ENCODE results near the gene FLCN. TPM values are rescaled to one million over a fixed set of nuclear protein-coding genes. Genes with fewer than 3 reads are reported as not detected.
"Not testable (repeated sequence)": the region's sequence is repeated elsewhere in the genome, so short reads cannot be mapped to it uniquely, and the experiment has no call there.

Gene FLCN
- total RNA-seq, 2 experiments from 2014 or later, result 15.4 to 17.2 TPM

DNA sequence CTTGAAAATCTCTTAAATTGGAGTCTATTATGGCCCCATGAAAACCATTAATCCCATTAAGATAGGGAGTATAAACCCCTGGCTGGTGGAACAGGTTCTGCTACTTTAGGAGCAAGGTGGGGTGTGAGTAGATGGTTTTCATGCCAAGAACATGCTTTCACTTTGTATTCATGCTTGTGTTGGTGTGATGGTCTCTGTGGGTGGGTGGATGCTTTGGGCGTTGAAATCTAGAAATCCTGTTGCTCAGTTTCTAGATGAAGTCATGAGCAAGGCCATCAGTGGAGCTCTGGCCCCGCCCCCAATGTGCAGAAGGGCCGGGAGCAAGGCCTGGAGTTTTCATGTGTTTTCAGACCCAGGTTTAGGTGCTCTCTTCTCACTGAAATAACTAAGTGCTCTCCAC, 50.9 kb downstream of the FLCN start:
- Mint-ChIP-seq H3K4me3 (no peak overlapping the region), H3K9me3 (no peaks in the 10 kb centered on the region), H3K36me3 (ENCODE audit: low read depth) (peaks cover 18% of the 10 kb centered on the region), H3K27me3 (no peaks in the 10 kb centered on the region), H3K4me1 (ENCODE audit: low read depth) (peaks cover 54% of the 10 kb centered on the region), H3K27ac (peak overlapping the region; percentile 58)
- CTCF ChIA-PET, result interaction anchor here (1.0 to 1.4 kb wide), 2 partner anchors 12 to 50 kb away, joined by 3 read pairs; no protein-coding TSS in a partner anchor
- DNase-seq (peak; percentile 82), ATAC-seq (peak; percentile 84)
- intact Hi-C loops (cut with micrococcal nuclease), result no loop called here
- TF ChIP-seq, protein P1, sequence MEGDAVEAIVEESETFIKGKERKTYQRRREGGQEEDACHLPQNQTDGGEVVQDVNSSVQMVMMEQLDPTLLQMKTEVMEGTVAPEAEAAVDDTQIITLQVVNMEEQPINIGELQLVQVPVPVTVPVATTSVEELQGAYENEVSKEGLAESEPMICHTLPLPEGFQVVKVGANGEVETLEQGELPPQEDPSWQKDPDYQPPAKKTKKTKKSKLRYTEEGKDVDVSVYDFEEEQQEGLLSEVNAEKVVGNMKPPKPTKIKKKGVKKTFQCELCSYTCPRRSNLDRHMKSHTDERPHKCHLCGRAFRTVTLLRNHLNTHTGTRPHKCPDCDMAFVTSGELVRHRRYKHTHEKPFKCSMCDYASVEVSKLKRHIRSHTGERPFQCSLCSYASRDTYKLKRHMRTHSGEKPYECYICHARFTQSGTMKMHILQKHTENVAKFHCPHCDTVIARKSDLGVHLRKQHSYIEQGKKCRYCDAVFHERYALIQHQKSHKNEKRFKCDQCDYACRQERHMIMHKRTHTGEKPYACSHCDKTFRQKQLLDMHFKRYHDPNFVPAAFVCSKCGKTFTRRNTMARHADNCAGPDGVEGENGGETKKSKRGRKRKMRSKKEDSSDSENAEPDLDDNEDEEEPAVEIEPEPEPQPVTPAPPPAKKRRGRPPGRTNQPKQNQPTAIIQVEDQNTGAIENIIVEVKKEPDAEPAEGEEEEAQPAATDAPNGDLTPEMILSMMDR (IDR thresholded peaks at IDR 0.05), result no peak
- POLR2A ChIA-PET, result interaction anchor here (1.2 kb wide), 1 partner anchor 10 kb away, joined by 3 read pairs; no protein-coding TSS in a partner anchor

DNA sequence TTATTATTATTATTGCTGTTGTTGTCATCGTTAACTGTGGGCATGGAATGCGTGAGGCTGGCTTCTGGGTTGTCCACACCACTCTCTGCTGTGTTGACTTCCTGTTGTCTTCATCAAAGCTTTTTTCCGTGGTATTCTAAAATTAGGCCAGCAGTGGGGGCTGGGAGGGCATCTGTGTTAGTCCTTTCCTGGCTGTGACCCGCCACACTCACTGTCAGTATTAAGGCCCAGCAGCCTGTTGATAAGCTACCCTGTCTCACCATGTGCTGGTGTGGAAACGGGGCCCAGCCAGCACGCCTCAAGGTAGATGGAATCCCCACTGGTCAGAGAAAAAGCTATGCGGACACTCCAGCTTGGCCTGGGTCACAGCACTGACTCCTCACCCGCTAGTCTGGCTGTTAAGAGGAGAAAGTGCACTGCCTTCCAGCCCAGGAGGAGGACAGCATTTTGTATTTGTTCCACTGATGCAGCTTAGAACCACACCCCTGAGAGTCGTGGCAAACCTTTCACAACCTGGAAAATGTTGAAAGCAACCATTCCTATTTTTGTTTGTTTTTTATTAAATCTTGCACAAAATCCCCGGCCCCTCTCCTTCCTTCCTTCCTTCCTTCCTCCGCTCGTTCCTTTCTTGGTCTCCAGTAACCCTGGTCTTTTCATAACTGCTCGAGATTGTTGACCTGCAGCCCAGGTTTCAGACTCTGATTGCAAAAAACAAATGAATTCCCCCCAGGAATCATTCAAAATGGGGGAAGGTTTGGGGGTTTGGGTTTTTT, 51.8 kb downstream of the FLCN start:
- intact Hi-C loops (cut with micrococcal nuclease); H3K27me3 Mint-ChIP-seq; H3K4me3 Mint-ChIP-seq; H3K9me3 Mint-ChIP-seq: not testable (repeated sequence)
- ChIA-PET POLR2A (interaction anchor here (1.2 kb wide), 1 partner anchor 10 kb away, joined by 3 read pairs; no protein-coding TSS in a partner anchor), CTCF (interaction anchor here (1.2 to 1.4 kb wide), 2 partner anchors 33 to 51 kb away, joined by 3 read pairs; no protein-coding TSS in a partner anchor)
- DNase-seq, result peak; percentile 42
- peak overlapping the region; percentile 58 for H3K27ac Mint-ChIP-seq
- peak; percentile 3 for ATAC-seq
- H3K36me3 Mint-ChIP-seq (ENCODE audit: low read depth), result peaks cover 26% of the 10 kb centered on the region
- H3K4me1 Mint-ChIP-seq (ENCODE audit: low read depth), result peaks cover 62% of the 10 kb centered on the region

DNA sequence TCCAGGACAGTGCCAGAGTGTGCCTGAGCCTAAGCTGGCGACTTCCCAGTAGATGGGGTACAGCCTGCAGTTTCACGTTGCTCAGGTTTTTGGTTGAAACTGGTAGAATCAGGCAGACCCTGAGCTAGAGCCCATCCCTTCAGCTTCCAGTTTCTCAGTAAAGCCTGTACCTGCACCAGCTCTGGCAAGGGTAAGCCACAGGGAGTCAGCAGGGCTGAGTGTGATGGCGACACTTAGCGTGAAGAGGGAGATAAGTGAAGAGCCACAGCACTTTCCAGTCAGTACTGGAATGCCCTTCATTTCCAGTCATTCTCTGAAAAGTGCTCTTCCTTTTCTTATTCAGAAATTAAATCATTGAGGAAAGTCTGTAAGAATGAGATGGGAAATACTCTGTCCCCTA, 53.2 kb downstream of the FLCN start:
- DNase-seq, result no peak
- TF ChIP-seq, protein P1 (IDR thresholded peaks at IDR 0.05), result no peak
- intact Hi-C loops (cut with micrococcal nuclease), result no loop called here
- ATAC-seq, result no peak
- H3K27ac Mint-ChIP-seq, result peak overlapping the region; percentile 42
- peaks cover 33% of the 10 kb centered on the region for H3K36me3 Mint-ChIP-seq (ENCODE audit: low read depth)
- no peak overlapping the region for H3K4me3 Mint-ChIP-seq
- H3K27me3 Mint-ChIP-seq, result no peaks in the 10 kb centered on the region
- H3K9me3 Mint-ChIP-seq, result no peaks in the 10 kb centered on the region
- CTCF ChIA-PET, result interaction anchor here (0.9 to 1.2 kb wide), 2 partner anchors 9 to 35 kb away, joined by 3 read pairs; no protein-coding TSS in a partner anchor
- POLR2A ChIA-PET, result interaction anchor here (0.7 to 1.4 kb wide), 2 partner anchors 23 to 86 kb away, joined by 3 to 6 read pairs; partner anchors contain the start of gene PLD6
- peaks cover 73% of the 10 kb centered on the region for H3K4me1 Mint-ChIP-seq (ENCODE audit: low read depth)

DNA sequence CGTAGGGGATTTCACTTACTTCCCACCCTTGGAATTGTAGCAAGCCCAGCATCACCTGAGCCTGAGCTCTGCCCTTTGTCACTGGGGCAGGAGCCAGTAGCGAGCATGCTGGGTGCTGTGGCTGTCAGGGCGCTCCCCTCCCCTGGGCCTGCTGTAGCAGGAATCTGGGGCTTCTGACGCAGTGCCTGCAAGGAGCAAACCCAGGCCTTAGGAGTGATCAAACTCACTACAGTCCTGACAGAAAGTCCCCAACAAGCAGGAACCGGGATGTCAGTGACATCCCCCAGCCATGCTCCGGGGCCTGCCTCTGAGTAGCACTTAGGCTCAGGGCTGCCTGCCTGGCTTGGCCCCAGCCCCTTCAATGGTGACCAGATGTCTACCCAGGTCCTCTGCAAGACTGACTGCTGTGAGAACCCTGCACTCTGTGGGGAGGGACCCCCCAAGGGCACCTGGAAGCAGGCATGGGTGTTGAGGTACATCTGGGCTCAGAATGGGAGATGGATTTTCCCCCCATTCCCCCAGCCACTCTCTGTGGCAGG, 54.3 kb downstream of the FLCN start:
- Mint-ChIP-seq H3K9me3 (no peaks in the 10 kb centered on the region), H3K27ac (no peak overlapping the region), H3K27me3 (no peaks in the 10 kb centered on the region), H3K36me3 (ENCODE audit: low read depth) (peaks cover 39% of the 10 kb centered on the region), H3K4me1 (ENCODE audit: low read depth) (peaks cover 79% of the 10 kb centered on the region), H3K4me3 (no peak overlapping the region)
- POLR2A ChIA-PET, result interaction anchor here (0.8 to 1.5 kb wide), 3 partner anchors 13 to 24 kb away, joined by 3 to 4 read pairs (median 3); partner anchors contain the start of gene PLD6
- TF ChIP-seq, protein P1 (IDR thresholded peaks at IDR 0.05), result no peak
- DNase-seq, result no peak
- CTCF ChIA-PET, result interaction anchor here (1.7 kb wide), 1 partner anchor 9 kb away, joined by 4 read pairs; no protein-coding TSS in a partner anchor
- no peak for ATAC-seq
- intact Hi-C loops (cut with micrococcal nuclease), result no loop called here

DNA sequence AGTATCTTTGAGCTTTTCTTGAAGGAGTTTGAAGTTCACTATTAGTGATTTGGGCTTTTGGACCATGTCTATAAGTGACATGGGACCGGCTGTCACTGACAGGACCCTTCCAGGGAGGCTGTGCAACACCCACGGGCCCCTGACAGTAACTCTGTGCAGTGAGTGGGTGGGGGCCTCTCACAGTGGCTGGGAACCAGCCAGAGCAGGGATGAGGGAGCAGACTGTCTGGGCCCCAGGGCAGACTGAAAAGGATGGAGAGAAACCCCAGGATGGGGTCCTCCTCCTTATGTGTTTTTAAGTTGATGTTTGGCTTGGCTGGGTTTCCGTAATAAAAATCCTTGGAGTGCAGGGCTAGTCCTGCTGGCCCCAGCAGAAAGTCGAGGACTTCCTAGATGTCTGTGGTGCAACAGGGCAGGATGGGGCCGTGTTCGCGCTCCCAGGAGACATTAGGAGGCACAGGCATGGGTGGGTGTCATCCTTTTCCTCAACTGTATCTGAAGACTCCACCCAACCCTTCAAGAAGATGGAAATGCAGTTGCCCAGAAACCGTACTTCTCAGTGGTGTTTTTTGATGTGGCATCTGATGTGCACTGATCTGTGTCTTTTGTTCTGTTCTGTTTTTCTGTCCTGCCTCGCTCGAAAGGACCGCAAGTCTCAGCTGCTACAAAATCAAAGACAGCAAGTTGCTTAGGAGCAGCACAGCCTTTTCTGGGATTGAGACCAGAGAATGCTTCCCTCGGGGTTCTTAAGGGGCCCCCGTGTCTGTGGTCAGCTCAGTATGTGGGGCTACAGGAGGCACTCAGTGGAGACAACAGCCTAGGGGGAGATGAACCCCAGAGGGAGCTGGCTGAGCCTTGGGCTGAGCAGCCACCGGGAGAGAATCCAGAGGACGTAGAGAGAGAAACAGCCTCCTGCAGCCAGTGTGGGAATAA, 55.0 kb downstream of the FLCN start:
- intact Hi-C loops (cut with micrococcal nuclease), result no loop called here
- H3K9me3 Mint-ChIP-seq, result no peaks in the 10 kb centered on the region
- POLR2A ChIA-PET, result interaction anchor here (0.8 to 2.4 kb wide), 4 partner anchors 13 to 25 kb away, joined by 3 to 12 read pairs (median 4); partner anchors contain the start of gene PLD6
- peak overlapping the region; percentile 86 for H3K27ac Mint-ChIP-seq
- CTCF ChIA-PET, result interaction anchor here (0.6 to 1.7 kb wide), 3 partner anchors 8 to 40 kb away, joined by 3 to 4 read pairs (median 3); no protein-coding TSS in a partner anchor
- peaks cover 46% of the 10 kb centered on the region for H3K36me3 Mint-ChIP-seq (ENCODE audit: low read depth)
- no peaks in the 10 kb centered on the region for H3K27me3 Mint-ChIP-seq
- H3K4me3 Mint-ChIP-seq, result peak overlapping the region; percentile 53
- ATAC-seq (peak; percentile 26), DNase-seq (peak; percentile 38)
- peaks cover 87% of the 10 kb centered on the region for H3K4me1 Mint-ChIP-seq (ENCODE audit: low read depth)
- TF ChIP-seq, protein P1 (IDR thresholded peaks at IDR 0.05), result no peak

Measured in activated CD8-positive, alpha-beta T cell treated with anti-CD3 and anti-CD28 coated beads for 36 hours (primary cell).